HepG2 (cell line): ENCODE measurements around the gene RUNX3. TPM values are rescaled to one million over a fixed set of nuclear protein-coding genes. Genes with fewer than 3 reads are reported as not detected.

Source experiments
- ERF ChIP-seq: IDR thresholded peaks from 2 replicates; pipeline ENCODE4 v1.6.1; 2018; ENCODE audit warnings: missing biosample characterization, missing genetic modification reagents
- FOSL1 ChIP-seq: sonication (generic); formaldehyde crosslinking; IDR thresholded peaks from 2 replicates; pipeline ENCODE4 v1.9.0; 2021; ENCODE audit warnings: missing genetic modification reagents, borderline replicate concordance
- GLI4 ChIP-seq: sonication (generic); formaldehyde crosslinking; IDR thresholded peaks from 2 replicates; pipeline ENCODE4 v1.5.1; 2020; ENCODE audit warnings: missing genetic modification reagents, mild to moderate bottlenecking, moderate library complexity, borderline replicate concordance
- HNF4A ChIP-seq: sonication (generic); formaldehyde crosslinking; IDR thresholded peaks from 2 replicates; pipeline ENCODE4 v1.4.0; 2020; ENCODE audit warnings: missing genetic modification reagents
- KLF9 ChIP-seq: IDR thresholded peaks from 2 replicates; pipeline ENCODE4 v1.6.1; 2016; ENCODE audit warnings: low read depth
- POLR2AphosphoS5 ChIP-seq: IDR thresholded peaks from 2 replicates; pipeline ENCODE4 v1.6.1; 2012; ENCODE audit warnings: low read depth, low read length
- RBFOX2 ChIP-seq: fragments of 200-400 bp; formaldehyde crosslinking; IDR thresholded peaks from 2 replicates; pipeline ENCODE4 v1.6.1; 2017; ENCODE audit warnings: low read depth, mild to moderate bottlenecking, low read length
- RERE ChIP-seq: IDR thresholded peaks from 2 replicates; pipeline ENCODE4 v1.6.1; 2016; ENCODE audit warnings: low read depth, missing genetic modification reagents, missing compliant biosample characterization
- U2AF1 ChIP-seq: fragments of 200-400 bp; formaldehyde crosslinking; optimal IDR thresholded peaks from 2 replicates; pipeline ENCODE3; 2017; ENCODE audit warnings: mild to moderate bottlenecking, low read depth, low read length
- YEATS2 ChIP-seq: sonication (generic); formaldehyde crosslinking; IDR thresholded peaks from 2 replicates; pipeline ENCODE4 v1.4.0; 2020; ENCODE audit warnings: missing genetic modification reagents, borderline replicate concordance
- ZNF354B ChIP-seq: sonication (generic); formaldehyde crosslinking; IDR thresholded peaks from 2 replicates; pipeline ENCODE4 v1.8.0; 2022; ENCODE audit warnings: mild to moderate bottlenecking, missing genetic modification reagents
- ZNF552 ChIP-seq: sonication (generic); formaldehyde crosslinking; IDR thresholded peaks from 2 replicates; pipeline ENCODE4 v1.9.0; 2022; ENCODE audit warnings: missing genetic modification reagents, mild to moderate bottlenecking, borderline replicate concordance
- ZNF607 ChIP-seq: sonication (generic); formaldehyde crosslinking; IDR thresholded peaks from 2 replicates; pipeline ENCODE4 v1.5.1; 2020; ENCODE audit warnings: missing genetic modification reagents, mild to moderate bottlenecking, borderline replicate concordance
- ZNF746 ChIP-seq: sonication (generic); formaldehyde crosslinking; IDR thresholded peaks from 2 replicates; pipeline ENCODE4 v1.8.0; 2022; ENCODE audit warnings: mild to moderate bottlenecking, missing genetic modification reagents
- polyA plus RNA-seq, 8 experiments: library from polyadenylated mRNA; depleted of rRNA in 3 of 8; stranded (reverse) in 7 of 8; unstranded in 1 of 8; fragments of >200 nt; fragmentation: Illumina TruSeq in 4 of 8; extraction: Trizol in 4 of 8; gene quantifications; 2 replicates each; pipeline versions ENCODE4 v1.2.1 to v1.2.3, GENCODE V29; 2011 to 2016; ENCODE audit warnings: low read depth in 4 of 8, missing spikeins in 1 of 8, mixed read lengths in 1 of 8; ENCODE audit not compliant: insufficient read depth in 1 of 8
- total RNA-seq, 5 experiments: library from RNA; depleted of rRNA; stranded (reverse); fragments of >200 nt; fragmentation: Illumina TruSeq; extraction: Trizol; gene quantifications; 2 replicates each; pipeline ENCODE4 v1.2.3, GENCODE V29; 2016; ENCODE audit warnings: low read depth in 1 of 5
- TF ChIP-seq, protein P1 (sequence below): IDR thresholded peaks from 2 replicates; pipeline ENCODE4 v1.4.0; 2020; ENCODE audit warnings: mild to moderate bottlenecking, missing genetic modification reagents
- TF ChIP-seq, protein P2 (sequence below): sonication (generic); formaldehyde crosslinking; conservative IDR thresholded peaks from 2 replicates; pipeline ENCODE4 v1.8.1; 2023; ENCODE audit warnings: missing genetic modification reagents
- TF ChIP-seq, protein P3 (sequence below): sonication (generic); formaldehyde crosslinking; IDR thresholded peaks from 2 replicates; pipeline ENCODE4 v1.8.0; 2022; ENCODE audit warnings: mild to moderate bottlenecking, missing genetic modification reagents, borderline replicate concordance

RUNX3 gene
- total and polyA plus RNA-seq, 2 of the 13 experiments (the other 11 are each of a cell fraction or from before 2014, with no cell fraction given) = 0.04 to 0.22 TPM

DNA sequence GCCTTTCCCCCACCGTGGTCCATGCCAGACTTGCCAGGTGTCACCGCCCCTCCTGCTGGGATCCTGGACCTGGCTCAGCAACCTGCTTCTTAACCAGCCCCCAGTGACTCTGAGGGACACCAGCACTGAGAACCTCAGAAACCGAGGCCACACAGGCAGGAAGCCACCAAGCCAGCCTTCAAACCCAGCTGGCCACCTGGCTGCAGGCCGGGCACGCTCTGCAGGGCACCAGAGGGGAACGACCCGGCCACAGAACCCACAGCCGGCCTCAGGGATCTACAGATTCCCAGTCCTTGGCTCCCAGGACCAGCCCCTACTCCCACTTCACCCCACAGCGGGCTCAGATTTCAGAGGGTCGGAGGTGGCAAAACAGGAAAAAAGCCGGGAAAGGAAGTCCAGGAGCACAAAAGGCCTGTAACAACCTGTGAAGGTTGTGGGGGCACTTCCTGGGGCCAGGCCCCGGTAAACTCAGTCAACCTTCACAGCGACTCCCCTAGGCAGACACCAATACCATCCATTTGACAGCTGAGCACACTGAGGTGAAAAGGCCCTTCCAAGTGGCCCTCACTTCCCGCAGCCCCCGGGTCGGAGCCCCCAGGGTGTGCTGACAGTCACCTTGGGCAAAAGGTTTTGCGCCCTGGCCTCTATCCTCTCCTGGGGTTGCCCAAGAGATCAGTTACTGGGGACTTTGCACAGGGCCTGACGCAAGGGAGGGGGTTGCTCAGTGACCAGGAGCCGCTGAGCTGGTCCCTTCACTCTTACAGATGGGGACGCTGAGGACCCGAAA is 14.1 kb downstream of the RUNX3 start (continued):
- TF ChIP-seq RERE (CRISPR knock-in tag) (no peak), ERF (peak; percentile 20; the same call in 1 of the 2 replicates), ZNF607 (CRISPR knock-in tag) (peak; percentile 59; the same call in 1 of the 2 replicates), RBFOX2 (peak; percentile 29; the same call in 1 of the 2 replicates), POLR2AphosphoS5 (no peak), YEATS2 (CRISPR knock-in tag) (no peak), FOSL1 (CRISPR knock-in tag) (no peak), GLI4 (CRISPR knock-in tag) (0 out of 2 replicates have a peak, but pooled peaks have one; percentile 27), ZNF552 (CRISPR knock-in tag) (no peak), ZNF354B (CRISPR knock-in tag) (no peak), HNF4A (peak; percentile 96), KLF9 (CRISPR knock-in tag) (no peak), U2AF1 (peak; percentile 18), ZNF746 (CRISPR knock-in tag) (no peak)
- TF ChIP-seq, protein P1, sequence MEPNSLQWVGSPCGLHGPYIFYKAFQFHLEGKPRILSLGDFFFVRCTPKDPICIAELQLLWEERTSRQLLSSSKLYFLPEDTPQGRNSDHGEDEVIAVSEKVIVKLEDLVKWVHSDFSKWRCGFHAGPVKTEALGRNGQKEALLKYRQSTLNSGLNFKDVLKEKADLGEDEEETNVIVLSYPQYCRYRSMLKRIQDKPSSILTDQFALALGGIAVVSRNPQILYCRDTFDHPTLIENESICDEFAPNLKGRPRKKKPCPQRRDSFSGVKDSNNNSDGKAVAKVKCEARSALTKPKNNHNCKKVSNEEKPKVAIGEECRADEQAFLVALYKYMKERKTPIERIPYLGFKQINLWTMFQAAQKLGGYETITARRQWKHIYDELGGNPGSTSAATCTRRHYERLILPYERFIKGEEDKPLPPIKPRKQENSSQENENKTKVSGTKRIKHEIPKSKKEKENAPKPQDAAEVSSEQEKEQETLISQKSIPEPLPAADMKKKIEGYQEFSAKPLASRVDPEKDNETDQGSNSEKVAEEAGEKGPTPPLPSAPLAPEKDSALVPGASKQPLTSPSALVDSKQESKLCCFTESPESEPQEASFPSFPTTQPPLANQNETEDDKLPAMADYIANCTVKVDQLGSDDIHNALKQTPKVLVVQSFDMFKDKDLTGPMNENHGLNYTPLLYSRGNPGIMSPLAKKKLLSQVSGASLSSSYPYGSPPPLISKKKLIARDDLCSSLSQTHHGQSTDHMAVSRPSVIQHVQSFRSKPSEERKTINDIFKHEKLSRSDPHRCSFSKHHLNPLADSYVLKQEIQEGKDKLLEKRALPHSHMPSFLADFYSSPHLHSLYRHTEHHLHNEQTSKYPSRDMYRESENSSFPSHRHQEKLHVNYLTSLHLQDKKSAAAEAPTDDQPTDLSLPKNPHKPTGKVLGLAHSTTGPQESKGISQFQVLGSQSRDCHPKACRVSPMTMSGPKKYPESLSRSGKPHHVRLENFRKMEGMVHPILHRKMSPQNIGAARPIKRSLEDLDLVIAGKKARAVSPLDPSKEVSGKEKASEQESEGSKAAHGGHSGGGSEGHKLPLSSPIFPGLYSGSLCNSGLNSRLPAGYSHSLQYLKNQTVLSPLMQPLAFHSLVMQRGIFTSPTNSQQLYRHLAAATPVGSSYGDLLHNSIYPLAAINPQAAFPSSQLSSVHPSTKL (CRISPR knock-in tag) = peak; percentile 60; the same call in 1 of the 2 replicates
- TF ChIP-seq, protein P2, sequence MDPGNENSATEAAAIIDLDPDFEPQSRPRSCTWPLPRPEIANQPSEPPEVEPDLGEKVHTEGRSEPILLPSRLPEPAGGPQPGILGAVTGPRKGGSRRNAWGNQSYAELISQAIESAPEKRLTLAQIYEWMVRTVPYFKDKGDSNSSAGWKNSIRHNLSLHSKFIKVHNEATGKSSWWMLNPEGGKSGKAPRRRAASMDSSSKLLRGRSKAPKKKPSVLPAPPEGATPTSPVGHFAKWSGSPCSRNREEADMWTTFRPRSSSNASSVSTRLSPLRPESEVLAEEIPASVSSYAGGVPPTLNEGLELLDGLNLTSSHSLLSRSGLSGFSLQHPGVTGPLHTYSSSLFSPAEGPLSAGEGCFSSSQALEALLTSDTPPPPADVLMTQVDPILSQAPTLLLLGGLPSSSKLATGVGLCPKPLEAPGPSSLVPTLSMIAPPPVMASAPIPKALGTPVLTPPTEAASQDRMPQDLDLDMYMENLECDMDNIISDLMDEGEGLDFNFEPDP (CRISPR knock-in tag) = no peak
- TF ChIP-seq, protein P3, sequence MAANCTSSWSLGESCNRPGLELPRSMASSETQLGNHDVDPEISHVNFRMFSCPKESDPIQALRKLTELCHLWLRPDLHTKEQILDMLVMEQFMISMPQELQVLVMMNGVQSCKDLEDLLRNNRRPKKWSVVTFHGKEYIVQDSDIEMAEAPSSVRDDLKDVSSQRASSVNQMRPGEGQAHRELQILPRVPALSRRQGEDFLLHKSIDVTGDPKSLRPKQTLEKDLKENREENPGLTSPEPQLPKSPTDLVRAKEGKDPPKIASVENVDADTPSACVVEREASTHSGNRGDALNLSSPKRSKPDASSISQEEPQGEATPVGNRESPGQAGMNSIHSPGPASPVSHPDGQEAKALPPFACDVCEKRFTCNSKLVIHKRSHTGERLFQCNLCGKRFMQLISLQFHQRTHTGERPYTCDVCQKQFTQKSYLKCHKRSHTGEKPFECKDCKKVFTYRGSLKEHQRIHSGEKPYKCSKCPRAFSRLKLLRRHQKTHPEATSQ (CRISPR knock-in tag) = no peak
